SK-N-SH (cell line): ENCODE measurements around the gene DHRS13. TPM values are rescaled to one million over a fixed set of nuclear protein-coding genes. Genes with fewer than 3 reads are reported as not detected.

ENCODE experiments used
- CTCF ChIA-PET: fragments of 300-600, 350-600 bp; formaldehyde crosslinking; extraction: SDS; loops from one replicate; lab custom pipeline; 2021; lab: Yijun Ruan, JAX
- POLR2A ChIA-PET: fragments of 350-600 bp; sonication (Branson Sonifier 250); formaldehyde crosslinking; extraction: SDS; loops from one replicate; lab custom pipeline; 2020; ENCODE audit warnings: antibody characterized with exemption, inconsistent platforms; lab: Yijun Ruan, JAX
- DNase-seq: peaks from one replicate; pipeline ENCODE4 v3.0.0; 2012
- H2AFZ ChIP-seq: fragments of 200-600 bp; sonication (generic); 2 replicates; pipeline ENCODE4 v1.8.1; 2016; ENCODE audit warnings: antibody characterized with exemption, mild to moderate bottlenecking, low read depth
- H3F3A ChIP-seq: fragments of 200-600 bp; sonication (generic); replicated peaks from 2 replicates; pipeline ENCODE3; 2016; ENCODE audit warnings: antibody characterized with exemption, mild to moderate bottlenecking; ENCODE audit not compliant: insufficient read depth
- H3K27ac ChIP-seq, 2 experiments: fragments of 200-500 bp in 1 of 2; fragments of 200-600 bp in 1 of 2; sonication (Bioruptor generic) in 1 of 2; sonication (generic), shearing (Covaris generic) in 1 of 2; 2 replicates each; pipeline versions ENCODE4 v1.5.1 to v1.6.1; 2014 to 2016; ENCODE audit warnings: low read depth in 2 of 2, inconsistent platforms in 1 of 2, low read length in 1 of 2, mild to moderate bottlenecking in 1 of 2, mixed read lengths in 1 of 2
- H3K27me3 ChIP-seq: fragments of 200-600 bp; sonication (generic), shearing (Covaris generic); 2 replicates; pipeline ENCODE4 v1.6.1; 2016; ENCODE audit warnings: mixed run types; ENCODE audit not compliant: insufficient read depth
- H3K36me3 ChIP-seq, 2 experiments: fragments of 200-500 bp in 1 of 2; fragments of 200-600 bp in 1 of 2; sonication (Bioruptor generic) in 1 of 2; sonication (generic) in 1 of 2; replicated peaks in 1 of 2; 2 replicates each; pipeline versions ENCODE3 to v1.5.1; 2014 to 2016; ENCODE audit warnings: low read length in 1 of 2, mild to moderate bottlenecking in 1 of 2; ENCODE audit not compliant: insufficient read depth in 2 of 2, control insufficient read depth in 1 of 2
- H3K4me1 ChIP-seq, 2 experiments: fragments of 200-500 bp in 1 of 2; fragments of 200-600 bp in 1 of 2; sonication (Bioruptor generic) in 1 of 2; sonication (generic), shearing (Covaris generic) in 1 of 2; 2 replicates each; pipeline versions ENCODE4 v1.5.1 to v1.6.1; 2014 to 2016; ENCODE audit warnings: low read depth in 1 of 2, low read length in 1 of 2, mixed run types in 1 of 2; ENCODE audit not compliant: insufficient read depth in 2 of 2, control insufficient read depth in 1 of 2
- H3K4me2 ChIP-seq: fragments of 200-600 bp; sonication (generic), shearing (Covaris generic); 2 replicates; pipeline ENCODE4 v1.6.1; 2017; ENCODE audit warnings: mixed run types
- H3K4me3 ChIP-seq, 2 experiments: fragments of 200-500 bp in 1 of 2; fragments of 200-600 bp in 1 of 2; sonication (Bioruptor generic) in 1 of 2; sonication (generic), shearing (Covaris generic) in 1 of 2; 2 replicates each; pipeline versions ENCODE4 v1.5.1 to v1.8.1; 2014 to 2016; ENCODE audit warnings: low read depth in 2 of 2, inconsistent platforms in 1 of 2, low read length in 1 of 2, mild to moderate bottlenecking in 1 of 2, mixed read lengths in 1 of 2, moderate library complexity in 1 of 2
- H3K79me2 ChIP-seq: fragments of 200-600 bp; sonication (generic); 2 replicates; pipeline ENCODE4 v1.8.1; 2017; ENCODE audit warnings: mild to moderate bottlenecking; ENCODE audit not compliant: insufficient read depth
- H3K9ac ChIP-seq: fragments of 200-600 bp; sonication (generic); 2 replicates; pipeline ENCODE4 v1.6.1; 2017; ENCODE audit warnings: mixed run types
- H3K9me2 ChIP-seq: fragments of 200-600 bp; sonication (generic); 2 replicates; pipeline ENCODE4 v1.6.1; 2017; ENCODE audit warnings: mixed run types
- H3K9me3 ChIP-seq: fragments of 200-600 bp; sonication (generic); 2 replicates; pipeline ENCODE4 v1.6.1; 2017; ENCODE audit warnings: mixed run types, mild to moderate bottlenecking, moderate library complexity
- H4K20me1 ChIP-seq: fragments of 200-600 bp; sonication (generic); 2 replicates; pipeline ENCODE4 v1.6.1; 2017; ENCODE audit warnings: mild to moderate bottlenecking, mixed run types; ENCODE audit not compliant: insufficient read depth
- FOSL2 ChIP-seq: IDR thresholded peaks from 2 replicates; pipeline ENCODE4 v1.4.0; 2012; ENCODE audit warnings: low read depth, mild to moderate bottlenecking, moderate library complexity, borderline replicate concordance
- FOXJ3 ChIP-seq: sonication (generic); formaldehyde crosslinking; IDR thresholded peaks from 2 replicates; pipeline ENCODE4 v1.5.1; 2020; ENCODE audit warnings: mild to moderate bottlenecking, missing genetic modification reagents
- FOXM1 ChIP-seq: IDR thresholded peaks from 2 replicates; pipeline ENCODE4 v1.4.0; 2012; ENCODE audit warnings: low read depth, mild to moderate bottlenecking
- GABPA ChIP-seq: IDR thresholded peaks from 2 replicates; pipeline ENCODE4 v1.4.0; 2012; ENCODE audit warnings: low read depth, mild to moderate bottlenecking
- JUND ChIP-seq: IDR thresholded peaks from 2 replicates; pipeline ENCODE4 v1.4.0; 2012
- MEF2A ChIP-seq: IDR thresholded peaks from 2 replicates; pipeline ENCODE4 v1.4.0; 2012; ENCODE audit warnings: low read depth, borderline replicate concordance
- NFIC ChIP-seq: IDR thresholded peaks from 2 replicates; pipeline ENCODE4 v1.4.0; 2012; ENCODE audit warnings: borderline replicate concordance
- NRF1 ChIP-seq: IDR thresholded peaks from 2 replicates; pipeline ENCODE4 v1.6.1; 2012; ENCODE audit warnings: low read depth, mild to moderate bottlenecking, low read length
- PBX3 ChIP-seq: IDR thresholded peaks from 2 replicates; pipeline ENCODE4; 2012
- POLR2AphosphoS5 ChIP-seq: IDR thresholded peaks from 2 replicates; pipeline ENCODE4 v1.6.1; 2012; ENCODE audit warnings: low read depth, low read length
- TEAD4 ChIP-seq: IDR thresholded peaks from 2 replicates; pipeline ENCODE4 v1.4.0; 2012; ENCODE audit warnings: mild to moderate bottlenecking, borderline replicate concordance; ENCODE audit not compliant: insufficient read depth
- YY1 ChIP-seq: IDR thresholded peaks from 2 replicates; pipeline ENCODE4 v1.4.0; 2012; ENCODE audit warnings: low read depth, mild to moderate bottlenecking
- WGBS: methylation state at CpG from one replicate; pipeline ENCODE4 v1.1.6; 2017; ENCODE audit warnings: low lambda C conversion rate; 5-methylcytosine and 5-hydroxymethylcytosine counted together
- polyA plus RNA-seq, 3 experiments: library from polyadenylated mRNA; depleted of rRNA; stranded (reverse); fragments of >200 nt; gene quantifications; 2 replicates each; pipeline ENCODE4 v1.2.3, GENCODE V29; 2012
- TF ChIP-seq, protein P1 (sequence below): IDR thresholded peaks from 2 replicates; pipeline ENCODE4 v1.4.0; 2012; ENCODE audit warnings: low read depth
- TF ChIP-seq, protein P2 (sequence below): fragments of 150-350 bp; IDR thresholded peaks from 2 replicates; pipeline ENCODE4 v1.6.1; 2017; ENCODE audit warnings: antibody characterized with exemption, low read length, low read depth, borderline replicate concordance
- TF ChIP-seq, protein P3 (sequence below): IDR thresholded peaks from 2 replicates; pipeline ENCODE4 v1.4.0; 2012; ENCODE audit warnings: low read depth, borderline replicate concordance

DHRS13 gene
- polyA plus RNA-seq, 1 of the 3 experiments (the other 2 are of a cell fraction): 7.4 TPM

- Histone ChIP-seq H3K79me2 (no peaks in the 10 kb centered on the region), H3K9me2 (no peaks in the 10 kb centered on the region), H2AFZ (no peak overlapping the region)
- TF ChIP-seq NRF1: no peak
- TF ChIP-seq FOXJ3 (CRISPR knock-in tag): no peak
- no peak for TF ChIP-seq PBX3
- no peak for TF ChIP-seq GABPA
- TF ChIP-seq NFIC: no peak
- TF ChIP-seq, all 33 proteins: peak for 0
- no peak overlapping the region for H3K9ac ChIP-seq
- H3K4me3 ChIP-seq: no peak overlapping the region
- H3K27me3 ChIP-seq: no peaks in the 10 kb centered on the region
- H3K9me3 ChIP-seq: no peaks in the 10 kb centered on the region
- WGBS: 91% methylated on average over 11 of the region's 17 CpGs
- ChIA-PET CTCF (interaction anchor here (1.7 to 2.1 kb wide), 5 partner anchors 11 to 155 kb away, joined by 4 to 8 read pairs (median 6); partner anchors contain the start of gene TLCD1), POLR2A (no interaction called here)
- no peaks in the 10 kb centered on the region for H4K20me1 ChIP-seq
- peaks cover 17 to 71% of the 10 kb centered on the region in 2 experiments for H3K36me3 ChIP-seq
- no peaks in the 10 kb centered on the region for H3F3A ChIP-seq
- H3K4me2 ChIP-seq: no peak overlapping the region
- no peak overlapping the region for H3K27ac ChIP-seq
- DNase-seq: no peak
- H3K4me1 ChIP-seq: no peaks in the 10 kb centered on the region
These were observed 21.3 kb downstream of the DHRS13 start for GRCh38 chr17:28881533-28882056.

GRCh38 chr17:28880572-28880945 is 22.3 kb downstream of the DHRS13 start:
- no peaks in the 10 kb centered on the region for H3K9me3 ChIP-seq
- ChIA-PET POLR2A (no interaction called here), CTCF (interaction anchor here (1.7 kb wide), 1 partner anchor 15 kb away, joined by 4 read pairs; no protein-coding TSS in a partner anchor)
- H3K36me3 ChIP-seq: peaks cover 17 to 66% of the 10 kb centered on the region in 2 experiments
- H3K9me2 ChIP-seq: no peaks in the 10 kb centered on the region
- DNase-seq: no peak
- no peaks in the 10 kb centered on the region for H3K4me1 ChIP-seq
- H3K9ac ChIP-seq: no peak overlapping the region
- no peaks in the 10 kb centered on the region for H3K79me2 ChIP-seq
- no peak overlapping the region for H2AFZ ChIP-seq
- H4K20me1 ChIP-seq: no peaks in the 10 kb centered on the region
- H3K27ac ChIP-seq: no peak overlapping the region
- no peaks in the 10 kb centered on the region for H3F3A ChIP-seq
- H3K27me3 ChIP-seq: no peaks in the 10 kb centered on the region
- no peak overlapping the region for H3K4me2 ChIP-seq
- WGBS: 100% methylated on average over 2 of the region's 10 CpGs
- TF ChIP-seq JUND (no peak), FOXM1 (no peak), NRF1 (no peak), MEF2A (no peak), PBX3 (no peak), GABPA (no peak), FOXJ3 (CRISPR knock-in tag) (no peak), YY1 (no peak), FOSL2 (no peak), TEAD4 (no peak), NFIC (no peak), POLR2AphosphoS5 (no peak)
- TF ChIP-seq, protein P1, sequence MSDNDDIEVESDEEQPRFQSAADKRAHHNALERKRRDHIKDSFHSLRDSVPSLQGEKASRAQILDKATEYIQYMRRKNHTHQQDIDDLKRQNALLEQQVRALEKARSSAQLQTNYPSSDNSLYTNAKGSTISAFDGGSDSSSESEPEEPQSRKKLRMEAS: no peak
- TF ChIP-seq, protein P2, sequence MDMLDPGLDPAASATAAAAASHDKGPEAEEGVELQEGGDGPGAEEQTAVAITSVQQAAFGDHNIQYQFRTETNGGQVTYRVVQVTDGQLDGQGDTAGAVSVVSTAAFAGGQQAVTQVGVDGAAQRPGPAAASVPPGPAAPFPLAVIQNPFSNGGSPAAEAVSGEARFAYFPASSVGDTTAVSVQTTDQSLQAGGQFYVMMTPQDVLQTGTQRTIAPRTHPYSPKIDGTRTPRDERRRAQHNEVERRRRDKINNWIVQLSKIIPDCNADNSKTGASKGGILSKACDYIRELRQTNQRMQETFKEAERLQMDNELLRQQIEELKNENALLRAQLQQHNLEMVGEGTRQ: no peak
- TF ChIP-seq, protein P3, sequence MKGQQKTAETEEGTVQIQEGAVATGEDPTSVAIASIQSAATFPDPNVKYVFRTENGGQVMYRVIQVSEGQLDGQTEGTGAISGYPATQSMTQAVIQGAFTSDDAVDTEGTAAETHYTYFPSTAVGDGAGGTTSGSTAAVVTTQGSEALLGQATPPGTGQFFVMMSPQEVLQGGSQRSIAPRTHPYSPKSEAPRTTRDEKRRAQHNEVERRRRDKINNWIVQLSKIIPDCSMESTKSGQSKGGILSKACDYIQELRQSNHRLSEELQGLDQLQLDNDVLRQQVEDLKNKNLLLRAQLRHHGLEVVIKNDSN: no peak
- no peak overlapping the region for H3K4me3 ChIP-seq
